HG02623 (cell line): ENCODE data around the gene LBX1.

ENCODE experiments used
- ATAC-seq: cut with Tn5 transposase; IDR thresholded peaks from one replicate; pipeline ENCODE4 v1.9.1; 2021; ENCODE audit warnings: moderate library complexity; ENCODE audit not compliant: unreplicated experiment

LBX1 gene

DNA sequence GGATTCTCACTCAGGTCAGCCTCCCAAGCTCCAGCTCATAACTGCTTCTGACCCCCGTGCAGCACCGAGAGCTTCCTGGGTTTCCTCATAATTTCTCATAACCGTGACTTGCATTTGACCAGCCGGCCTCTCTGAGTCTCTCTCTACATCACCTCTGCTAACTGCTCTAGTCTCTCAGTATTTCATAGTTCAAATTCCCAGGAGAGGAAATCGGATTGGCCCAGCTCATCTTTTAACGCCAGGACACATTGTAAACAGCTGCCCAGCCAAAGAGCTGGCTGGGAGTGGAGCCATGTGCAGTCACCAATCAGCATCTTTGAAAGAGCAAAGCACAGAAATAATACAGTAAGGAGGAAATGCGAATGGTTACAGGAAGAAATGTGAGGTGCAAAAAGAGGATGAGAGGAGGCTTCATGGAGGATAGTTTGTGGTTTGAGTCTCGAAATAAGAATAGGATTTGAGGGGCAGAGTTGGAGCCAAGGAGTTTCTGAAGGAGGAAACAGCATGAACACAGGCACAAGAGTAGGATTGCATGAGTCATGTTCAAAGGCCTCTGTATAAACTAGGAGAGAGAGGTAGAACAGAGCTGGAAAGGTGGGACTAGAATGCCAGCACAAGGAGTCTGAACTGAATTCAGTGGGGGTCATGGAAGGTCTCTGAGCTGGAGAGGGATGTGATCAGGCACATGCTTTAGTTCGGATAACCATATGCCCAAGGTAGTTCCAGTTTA, 15.2 kb upstream of the LBX1 start:
- ATAC-seq: no peak

DNA sequence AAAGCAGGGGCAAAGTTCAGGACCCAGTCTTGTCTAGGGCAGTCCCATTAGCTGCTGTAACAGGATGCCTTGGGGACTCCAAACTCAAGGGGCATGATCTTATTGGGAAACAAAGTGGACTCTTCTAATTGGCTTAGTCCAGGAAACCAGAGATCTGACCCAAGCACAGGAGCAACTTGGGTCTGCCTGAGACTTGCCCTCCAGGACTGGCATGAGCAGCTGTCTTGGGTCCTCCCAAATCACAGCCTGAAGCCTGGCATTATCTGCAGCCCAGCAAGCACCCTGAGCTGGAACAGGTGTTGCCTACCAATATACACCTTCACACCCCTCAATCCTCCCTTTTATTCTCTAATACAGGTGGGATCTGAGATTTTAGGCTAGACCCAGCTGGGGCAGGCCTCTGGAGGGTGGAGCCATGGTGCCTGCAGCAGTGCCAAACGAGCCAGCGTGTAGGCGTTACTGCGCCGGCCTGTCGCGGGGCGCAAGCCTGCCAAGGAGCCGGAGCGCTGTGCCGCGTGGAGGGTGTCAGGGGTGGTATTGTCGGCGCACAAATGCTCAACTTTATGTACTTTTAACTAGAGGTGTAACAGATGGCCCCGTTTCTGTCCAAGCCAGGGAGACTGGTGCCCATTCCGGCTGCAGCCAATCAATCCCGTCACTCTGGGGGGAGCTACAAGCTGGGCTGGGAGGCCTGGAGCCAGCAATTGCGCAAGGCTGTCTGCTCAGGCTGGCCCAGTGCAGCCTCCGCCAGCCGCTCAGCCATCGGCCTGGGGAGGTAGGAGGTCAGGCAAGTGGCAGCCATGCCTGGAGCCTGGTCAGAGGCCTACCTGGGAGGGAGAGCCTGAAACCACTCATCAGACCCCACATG, 12.8 kb upstream of the LBX1 start:
- ATAC-seq: no peak

DNA sequence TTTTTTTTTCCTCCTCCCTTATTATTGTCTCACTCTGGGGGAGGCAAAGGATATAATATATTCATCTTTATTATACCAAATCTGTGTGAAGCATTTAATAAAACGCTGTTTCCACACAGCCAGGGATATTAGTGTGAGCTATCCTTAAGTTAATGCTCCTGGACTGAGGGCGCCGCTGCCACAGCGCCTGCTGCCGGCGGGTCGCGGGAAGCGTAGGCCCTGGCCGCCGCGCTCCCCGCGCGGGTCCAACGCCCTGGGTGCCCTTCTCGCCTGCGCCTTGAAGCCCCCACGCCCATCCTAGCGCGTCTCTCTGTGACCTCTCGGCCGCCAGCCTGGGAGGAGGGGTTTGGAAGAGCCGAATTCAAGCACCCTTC, 9.5 kb upstream of the LBX1 start:
- ATAC-seq: no peak

DNA sequence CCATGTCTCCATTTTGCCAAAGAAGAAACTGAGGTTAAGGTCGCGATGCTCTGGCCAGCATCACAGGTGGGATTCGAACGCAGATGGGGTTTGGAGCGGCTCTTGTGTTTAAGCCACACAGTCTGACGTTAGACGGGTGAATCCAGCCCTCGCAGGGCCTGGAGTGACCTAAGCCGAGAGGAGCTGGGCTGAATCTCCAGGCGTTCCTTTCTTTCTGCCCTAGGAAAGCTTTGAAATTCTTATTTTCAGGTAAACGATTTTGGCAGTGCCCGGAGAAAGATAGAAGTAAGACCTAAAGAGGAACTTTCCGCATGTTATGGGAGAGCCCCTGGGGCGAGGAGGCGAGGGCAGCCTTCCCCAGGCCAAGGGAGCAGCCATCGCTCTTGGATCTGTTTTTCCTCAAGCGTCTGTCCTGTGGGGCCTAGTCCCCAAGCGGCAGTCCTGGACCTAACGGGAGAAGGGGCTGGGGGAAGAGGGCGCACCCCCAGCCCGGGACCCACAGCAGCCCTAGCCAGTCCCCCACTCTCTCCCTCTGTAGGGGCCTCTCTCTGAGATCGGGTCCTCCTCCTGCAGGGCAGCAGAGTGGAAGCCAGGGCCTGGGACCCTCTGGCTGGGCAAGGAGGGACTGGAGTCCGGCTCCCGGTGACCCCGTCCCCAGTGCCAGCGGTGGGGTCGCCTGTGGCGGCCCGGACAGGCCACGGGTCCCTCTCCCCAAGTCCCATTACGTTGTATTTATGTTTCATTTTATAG, 8.9 kb upstream of the LBX1 start:
- no peak for ATAC-seq

DNA sequence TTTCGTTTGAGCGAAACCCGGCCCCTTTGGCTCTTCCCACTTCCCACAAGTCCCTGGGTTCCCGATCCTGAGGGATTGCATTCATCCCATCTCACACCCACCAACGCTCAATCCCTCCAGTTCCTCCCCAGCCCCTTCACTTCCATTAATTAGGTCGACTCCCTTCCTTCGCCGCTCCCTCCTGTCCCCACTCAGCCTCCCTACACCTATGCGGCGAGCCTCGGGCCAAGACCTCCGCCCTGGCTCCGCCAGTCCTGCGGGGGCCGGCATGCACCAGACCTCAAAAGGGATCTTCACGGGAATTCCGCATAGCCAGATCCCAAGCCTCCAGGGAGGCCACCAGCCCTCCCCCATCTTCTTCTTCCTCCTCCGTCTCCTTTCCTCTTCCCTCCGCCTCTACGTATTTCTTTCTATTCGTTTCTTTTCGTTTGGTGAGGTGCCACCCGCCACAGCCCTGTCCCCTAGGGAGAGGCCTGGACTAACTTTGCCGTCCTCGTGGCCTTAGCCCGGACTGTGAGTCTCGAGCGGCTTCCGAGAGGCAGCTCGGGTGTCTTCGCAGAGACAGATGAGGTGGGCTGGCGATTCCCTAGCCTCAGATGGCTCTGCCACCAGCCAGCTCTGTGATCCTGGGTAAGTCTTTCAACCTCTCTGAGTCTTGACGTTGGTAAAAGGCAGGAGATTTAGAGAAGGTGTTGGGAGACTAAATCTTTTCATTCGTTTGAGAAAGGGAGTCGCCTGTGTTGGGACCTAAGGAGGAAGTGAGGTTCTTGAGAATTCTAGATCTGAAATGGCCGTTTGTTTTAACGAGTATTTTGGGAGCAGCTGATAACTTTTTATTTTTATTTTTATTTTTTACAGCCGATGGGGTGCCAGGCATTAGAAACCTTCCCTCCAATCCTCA, 8.1 kb upstream of the LBX1 start:
- no peak for ATAC-seq

DNA sequence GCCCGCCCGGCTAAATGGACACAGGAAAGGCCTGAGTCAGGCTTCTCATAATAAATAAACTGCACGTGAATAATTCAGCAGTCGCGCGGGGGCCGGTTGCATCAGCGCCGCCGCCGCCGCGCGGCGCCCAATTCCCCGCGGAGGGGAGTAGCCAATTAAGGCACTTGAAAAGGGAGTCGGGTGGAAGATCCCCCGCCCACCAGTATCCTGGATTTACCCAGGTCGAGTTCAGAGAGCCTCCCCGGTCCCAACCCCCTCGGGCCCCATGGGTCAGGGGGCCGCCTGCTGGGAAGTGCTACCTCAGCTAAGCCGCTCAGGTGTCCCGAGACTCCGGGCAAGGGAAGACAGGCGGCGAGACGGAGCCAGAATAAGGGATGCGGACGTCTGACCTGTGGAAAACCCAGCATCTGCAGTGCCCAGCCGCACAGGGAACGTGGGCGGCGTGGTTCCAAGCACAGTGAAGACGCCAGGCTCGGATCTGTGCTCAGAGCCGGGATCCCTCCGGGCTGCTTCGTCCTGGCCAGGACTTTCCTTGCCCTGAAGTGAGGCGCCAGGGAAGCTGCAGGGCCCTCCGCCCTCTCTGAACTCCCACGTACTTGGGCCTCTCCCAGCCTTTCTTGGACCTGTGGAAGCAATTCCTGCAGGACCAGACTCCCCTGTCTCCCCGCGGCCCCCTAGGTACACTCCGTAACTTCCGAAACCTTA, 7.3 kb upstream of the LBX1 start:
- ATAC-seq: no peak

DNA sequence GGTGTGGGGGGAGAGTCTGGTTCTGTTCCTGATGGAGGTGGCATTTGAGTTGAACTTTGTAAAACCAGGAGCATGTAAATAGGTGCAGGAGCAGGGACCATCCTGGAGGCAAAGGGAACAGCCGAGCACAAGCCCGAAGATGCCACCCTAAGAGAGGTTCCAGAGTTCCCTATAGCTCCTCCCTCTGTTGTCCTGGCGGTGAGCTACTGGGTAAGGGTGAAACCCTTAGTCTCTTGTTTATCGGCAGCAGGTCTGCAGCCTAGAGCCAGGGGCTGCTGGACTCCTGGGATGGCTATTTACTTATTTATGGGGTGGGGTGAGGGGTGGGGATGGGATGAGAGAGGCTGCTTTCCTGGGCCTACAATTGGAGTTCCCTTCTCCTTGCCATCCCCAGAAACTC, 6.5 kb upstream of the LBX1 start:
- ATAC-seq: no peak

DNA sequence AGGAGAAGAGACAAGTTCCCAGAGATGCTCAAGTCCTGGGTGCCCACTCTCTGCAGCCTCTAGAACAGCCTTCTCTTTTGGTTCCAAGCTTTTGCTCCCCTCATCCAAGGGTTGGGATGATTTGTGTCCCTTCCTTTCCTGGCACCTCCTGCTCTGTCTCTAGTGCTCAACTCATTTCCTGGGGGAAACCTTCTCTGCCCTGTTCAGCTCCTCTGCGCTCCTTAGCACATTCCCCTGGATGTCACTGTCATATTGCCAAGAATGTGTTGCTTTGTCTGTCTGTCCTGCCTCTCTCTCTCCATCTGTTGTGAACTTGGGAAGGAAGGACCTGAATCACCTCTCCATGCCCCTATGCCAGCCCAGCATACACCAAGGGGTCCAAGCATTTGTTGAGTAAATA, 5.1 kb upstream of the LBX1 start:
- ATAC-seq: no peak

DNA sequence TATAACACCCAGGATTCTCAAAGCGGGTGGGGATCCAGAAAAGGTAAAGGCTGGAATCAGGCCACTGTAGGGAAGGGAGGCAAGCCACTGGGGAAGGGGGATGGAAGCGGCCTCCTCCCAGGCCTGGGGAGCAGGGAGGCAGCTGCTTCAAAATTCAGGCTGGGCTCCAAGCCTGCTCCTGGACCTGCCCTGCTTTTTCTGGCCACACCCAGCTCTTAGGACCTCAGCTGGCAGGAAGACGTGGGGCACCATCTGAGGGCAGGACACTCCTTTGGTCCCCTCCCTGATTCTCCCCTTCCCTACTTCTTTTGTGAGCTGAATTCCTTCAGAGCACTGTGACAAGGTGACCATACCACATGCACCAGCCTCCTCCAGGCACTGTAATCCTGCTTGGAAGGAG, 4.6 kb upstream of the LBX1 start:
- no peak for ATAC-seq

DNA sequence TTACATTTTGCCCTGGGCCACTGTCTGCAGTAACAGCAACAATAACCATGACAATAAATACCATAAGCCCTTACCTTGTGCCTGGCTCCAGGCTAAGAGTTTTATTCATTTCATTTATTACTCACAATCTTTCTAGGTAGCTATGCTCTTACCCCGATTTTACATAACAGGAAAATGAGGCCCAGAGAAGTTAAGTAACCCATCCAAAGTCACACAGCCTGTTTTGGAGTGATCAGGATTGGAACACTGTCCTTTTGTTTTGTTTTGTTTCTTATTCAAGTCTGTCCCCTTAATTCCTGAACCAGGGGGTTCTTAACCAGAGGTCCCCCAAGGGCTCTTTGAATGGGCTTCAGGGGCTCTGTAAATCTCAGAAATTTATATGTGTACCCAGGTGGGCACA, 4.2 kb upstream of the LBX1 start:
- no peak for ATAC-seq

DNA sequence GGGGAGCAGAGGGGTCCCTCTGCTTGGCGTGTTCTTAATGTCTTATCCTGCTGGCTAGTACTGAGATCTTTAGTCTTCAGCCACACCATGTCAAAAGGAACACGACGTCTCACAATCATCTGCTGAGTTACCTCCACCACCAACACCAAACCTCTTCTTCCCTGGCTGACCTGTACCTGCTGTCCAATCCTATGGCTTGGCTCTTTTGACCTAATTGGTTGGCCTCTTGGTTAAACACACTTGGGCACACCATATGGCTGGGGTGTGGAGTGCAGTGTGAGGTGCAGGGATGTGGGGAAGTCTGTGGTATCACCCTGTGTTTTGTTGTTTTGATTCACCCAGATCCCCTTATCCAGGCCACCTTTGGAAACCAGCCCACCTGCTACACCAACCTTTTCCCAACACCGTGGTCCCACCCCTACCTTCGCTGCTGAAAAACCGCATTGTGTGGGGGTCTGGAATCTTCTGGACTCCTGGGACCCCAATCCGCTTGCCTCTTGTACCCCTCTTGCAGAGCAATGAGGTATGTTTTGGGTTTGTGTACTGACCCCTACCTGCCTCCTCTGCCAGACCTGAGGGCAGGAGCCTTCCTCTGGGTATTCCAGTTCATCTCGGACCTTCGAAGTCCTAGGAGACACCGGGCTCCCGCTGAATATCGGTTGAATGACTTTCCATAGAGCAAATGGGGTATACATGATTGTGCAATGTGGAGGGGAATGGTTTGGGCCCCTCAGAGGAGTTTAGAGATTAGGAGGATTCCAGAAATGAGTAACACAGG, 2.8 kb upstream of the LBX1 start:
- no peak for ATAC-seq

DNA sequence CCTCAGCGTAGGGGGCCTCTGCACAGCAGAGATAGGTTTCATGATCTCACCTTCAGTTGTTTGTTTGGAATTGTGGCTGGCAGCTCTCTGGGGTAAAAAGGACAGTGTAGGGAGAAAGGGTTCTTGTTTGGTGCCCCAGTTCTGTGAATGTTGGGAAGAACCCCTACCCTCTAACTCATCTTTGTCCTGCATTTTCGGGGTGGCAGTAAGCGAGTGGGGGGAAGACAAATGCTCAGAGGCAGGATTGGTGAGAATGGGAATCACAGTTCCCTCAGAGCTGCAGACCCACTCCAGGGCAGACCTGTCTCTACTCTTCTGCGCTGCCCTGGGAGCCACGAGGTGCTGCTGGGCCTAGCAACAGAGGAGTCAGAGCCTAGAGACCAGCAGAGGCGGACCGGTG, 1.8 kb upstream of the LBX1 start:
- no peak for ATAC-seq

DNA sequence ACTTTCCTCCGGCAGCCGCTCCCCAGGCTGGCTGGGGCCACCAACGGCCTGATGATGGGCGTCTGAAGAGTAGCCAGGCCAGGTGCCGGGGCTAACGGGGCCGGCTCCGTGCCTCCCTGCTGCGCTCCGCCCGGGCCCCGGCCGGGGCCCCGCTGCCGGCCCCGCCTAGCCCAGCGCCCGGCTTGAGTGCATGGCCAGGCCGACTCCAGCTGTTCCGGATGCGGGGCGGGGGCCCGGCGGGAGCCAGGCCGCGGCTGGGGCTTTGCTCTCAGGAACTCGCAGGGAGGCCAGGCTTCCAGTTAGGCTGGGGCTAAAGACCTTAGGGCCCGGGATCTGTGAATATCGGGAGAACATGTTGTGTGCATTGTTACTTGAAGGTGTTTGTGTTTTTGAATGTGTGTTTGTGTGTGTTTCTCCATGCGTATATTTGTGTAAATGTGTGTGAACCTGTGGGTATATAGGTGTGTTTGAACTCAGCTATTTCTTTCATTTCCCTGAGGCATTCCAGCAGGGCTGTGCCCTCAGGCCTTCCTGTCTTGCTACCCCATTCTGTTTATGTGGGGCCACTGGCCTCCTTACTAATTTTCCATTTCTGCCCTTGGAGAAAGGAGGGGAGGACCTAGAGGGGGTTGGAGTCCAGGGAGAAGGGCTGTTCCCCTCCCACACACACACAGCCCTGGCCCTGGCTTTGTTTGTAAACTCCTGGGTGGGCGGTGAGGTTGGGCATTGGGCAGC, 1.1 kb upstream of the LBX1 start:
- no peak for ATAC-seq

DNA sequence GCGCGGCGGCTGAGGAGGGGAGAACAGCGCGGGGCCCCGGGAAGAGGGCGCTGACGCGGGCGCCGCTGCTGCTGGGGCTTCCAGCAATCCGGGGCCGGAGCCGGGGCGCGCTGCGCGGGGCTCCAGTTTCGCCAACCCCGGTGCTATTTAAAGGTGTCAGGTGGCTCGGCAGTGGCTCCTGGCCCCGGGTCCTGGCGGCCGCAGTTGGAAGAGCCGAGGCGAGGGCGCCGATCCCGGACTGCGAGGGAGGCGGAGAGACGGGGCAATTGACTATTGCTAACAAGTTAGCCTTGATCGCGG, 347 bp downstream of the LBX1 start:
- ATAC-seq: no peak

DNA sequence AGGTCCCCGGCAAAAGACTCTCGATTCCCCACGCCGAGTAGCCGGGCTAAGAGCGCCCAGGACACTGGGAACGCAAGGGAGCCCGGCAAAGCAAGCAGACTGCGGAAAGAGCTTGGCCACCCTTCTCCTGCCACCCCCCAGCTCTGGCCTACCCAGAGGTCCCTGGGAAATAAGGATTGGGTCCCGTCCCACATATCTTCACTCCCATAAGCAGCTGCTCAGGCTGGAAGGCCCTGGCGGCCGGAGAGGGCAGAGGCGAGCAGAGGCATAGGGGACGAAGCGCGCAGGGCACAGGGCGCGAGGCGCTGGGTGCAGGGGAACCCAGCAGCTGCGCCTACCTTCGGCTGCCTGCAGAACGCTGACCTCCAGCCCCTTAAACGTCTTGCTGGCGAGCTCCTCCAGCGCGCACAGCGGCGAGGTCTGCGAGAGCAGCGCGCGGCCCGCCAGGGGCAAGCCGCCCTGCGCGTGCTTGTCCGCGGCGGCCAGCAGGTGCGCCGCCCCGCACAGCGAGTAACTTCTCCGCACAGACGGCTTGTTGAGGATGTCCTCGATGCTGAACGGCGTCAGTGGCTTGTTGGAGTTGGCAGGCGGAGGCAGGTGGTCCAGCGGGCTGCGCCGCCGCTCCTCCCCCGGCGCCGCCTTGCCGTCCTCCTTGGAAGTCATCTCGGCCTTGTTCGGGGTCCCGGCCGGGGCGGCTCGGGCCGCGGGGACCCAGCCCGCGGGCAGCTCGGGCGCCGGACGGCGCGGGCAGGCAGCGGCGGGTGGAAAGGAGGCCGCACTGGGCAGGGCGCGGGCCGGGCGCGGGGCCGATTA, 904 bp downstream of the LBX1 start:
- no peak for ATAC-seq

DNA sequence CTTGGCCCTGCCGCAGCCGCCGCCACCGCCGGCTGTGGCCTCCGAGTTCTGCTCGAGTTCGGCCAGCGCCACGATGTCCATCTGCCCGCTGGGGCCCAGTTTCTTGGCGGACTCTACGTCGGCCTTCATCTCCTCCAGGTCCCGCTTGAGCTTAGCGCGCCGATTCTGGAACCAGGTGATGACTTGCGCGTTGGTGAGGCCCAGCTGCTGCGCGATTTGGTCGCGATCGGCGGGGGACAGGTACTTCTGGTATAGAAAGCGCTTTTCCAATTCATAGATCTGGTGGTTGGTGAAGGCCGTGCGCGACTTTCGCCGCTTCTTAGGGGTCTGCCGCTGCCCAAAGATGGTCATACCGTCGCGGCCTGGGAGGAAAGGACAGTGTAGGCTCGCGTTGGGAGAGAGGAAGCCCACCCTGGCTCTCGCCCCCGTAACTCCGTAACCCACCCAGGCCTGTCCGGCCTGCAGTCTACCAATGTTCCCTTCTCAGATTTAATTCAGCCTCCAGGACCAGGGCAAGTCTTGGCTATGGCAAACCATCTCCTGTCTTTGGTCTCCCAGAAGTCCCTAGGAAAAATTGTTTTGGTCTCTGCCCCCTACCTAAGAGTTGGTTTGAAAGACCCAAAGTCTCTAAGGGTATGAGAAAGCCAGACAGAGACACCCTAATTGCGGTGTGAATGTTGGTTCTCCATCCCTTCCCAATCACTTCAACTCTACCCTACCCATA, 1.7 kb downstream of the LBX1 start:
- no peak for ATAC-seq
